ENCODE results near the gene TM4SF4. TPM values are rescaled to one million over a fixed set of nuclear protein-coding genes. Genes with fewer than 3 reads are reported as not detected.

The TM4SF4 gene
- total RNA-seq, 1 experiment from 2014 or later: not detected

GRCh38 chr3:149449182-149449581, 25.3 kb upstream of the TM4SF4 start:
- Mint-ChIP-seq H3K27me3 (ENCODE audit: insufficient read depth, unreplicated experiment) (no peaks in the 10 kb centered on the region), H3K4me1 (ENCODE audit: insufficient read depth, unreplicated experiment) (peaks cover 19% of the 10 kb centered on the region), H3K4me3 (ENCODE audit: unreplicated experiment) (no peak overlapping the region), H3K9me3 (ENCODE audit: unreplicated experiment) (peaks cover 8% of the 10 kb centered on the region), H3K27ac (ENCODE audit: low read depth, unreplicated experiment) (no peak overlapping the region), H3K36me3 (ENCODE audit: insufficient read depth, unreplicated experiment) (no peaks in the 10 kb centered on the region)
- BruUV-seq (replicated peaks): no TSS peak
- ChIA-PET CTCF (interaction anchor here (0.7 to 1.8 kb wide), 4 partner anchors 19 to 64 kb away, joined by 4 to 7 read pairs (median 4); no protein-coding TSS in a partner anchor), POLR2A (interaction anchor here (0.6 to 2.5 kb wide), 7 partner anchors 21 to 405 kb away, joined by 3 to 14 read pairs (median 4); partner anchors contain the start of gene TM4SF4)
- TF ChIP-seq CTCF (IDR thresholded peaks at IDR 0.05; ENCODE audit: unreplicated experiment): no peak
- intact Hi-C loops (cut with micrococcal nuclease): no loop called here
- no peak for DNase-seq (ENCODE audit: unreplicated experiment)

- peak overlapping the region; percentile 12 for H3K27ac Mint-ChIP-seq (ENCODE audit: low read depth, unreplicated experiment)
- H3K4me3 Mint-ChIP-seq (ENCODE audit: unreplicated experiment): no peak overlapping the region
- ChIA-PET CTCF (interaction anchor here (1.0 to 1.5 kb wide), 2 partner anchors 31 to 48 kb away, joined by 4 to 5 read pairs; no protein-coding TSS in a partner anchor), POLR2A (interaction anchor here (0.6 to 2.5 kb wide), 5 partner anchors 21 to 488 kb away, joined by 3 to 14 read pairs (median 5); partner anchors contain the start of gene TM4SF4)
- DNase-seq (ENCODE audit: unreplicated experiment): no peak
- H3K4me1 Mint-ChIP-seq (ENCODE audit: insufficient read depth, unreplicated experiment): peaks cover 23% of the 10 kb centered on the region
- peaks cover 8% of the 10 kb centered on the region for H3K9me3 Mint-ChIP-seq (ENCODE audit: unreplicated experiment)
- H3K36me3 Mint-ChIP-seq (ENCODE audit: insufficient read depth, unreplicated experiment): no peaks in the 10 kb centered on the region
- TF ChIP-seq CTCF (IDR thresholded peaks at IDR 0.05; ENCODE audit: unreplicated experiment): no peak
- intact Hi-C loops (cut with micrococcal nuclease): no loop called here
- no peaks in the 10 kb centered on the region for H3K27me3 Mint-ChIP-seq (ENCODE audit: insufficient read depth, unreplicated experiment)
- BruUV-seq (replicated peaks): no TSS peak
Measured at GRCh38 chr3:149449799-149450198, 24.7 kb upstream of the TM4SF4 start.

GRCh38 chr3:149450281-149450680, 24.2 kb upstream of the TM4SF4 start:
- ChIA-PET POLR2A (interaction anchor here (0.6 kb wide), 1 partner anchor 487 kb away, joined by 4 read pairs; no protein-coding TSS in a partner anchor), CTCF (interaction anchor here (1.0 to 1.5 kb wide), 2 partner anchors 30 to 49 kb away, joined by 4 to 5 read pairs; no protein-coding TSS in a partner anchor)
- peaks cover 8% of the 10 kb centered on the region for H3K9me3 Mint-ChIP-seq (ENCODE audit: unreplicated experiment)
- H3K27ac Mint-ChIP-seq (ENCODE audit: low read depth, unreplicated experiment): peak overlapping the region; percentile 12
- no TSS peak for BruUV-seq (replicated peaks)
- no peak overlapping the region for H3K4me3 Mint-ChIP-seq (ENCODE audit: unreplicated experiment)
- no peaks in the 10 kb centered on the region for H3K36me3 Mint-ChIP-seq (ENCODE audit: insufficient read depth, unreplicated experiment)
- DNase-seq (ENCODE audit: unreplicated experiment): no peak
- no peak for TF ChIP-seq CTCF (IDR thresholded peaks at IDR 0.05; ENCODE audit: unreplicated experiment)
- no peaks in the 10 kb centered on the region for H3K27me3 Mint-ChIP-seq (ENCODE audit: insufficient read depth, unreplicated experiment)
- H3K4me1 Mint-ChIP-seq (ENCODE audit: insufficient read depth, unreplicated experiment): peaks cover 28% of the 10 kb centered on the region
- intact Hi-C loops (cut with micrococcal nuclease): no loop called here

- CTCF ChIA-PET: interaction anchor here (0.9 kb wide), 1 partner anchor 21 kb away, joined by 3 read pairs; no protein-coding TSS in a partner anchor
- intact Hi-C loops (cut with micrococcal nuclease): no loop called here
- peaks cover 8% of the 10 kb centered on the region for H3K9me3 Mint-ChIP-seq (ENCODE audit: unreplicated experiment)
- peaks cover 28% of the 10 kb centered on the region for H3K4me1 Mint-ChIP-seq (ENCODE audit: insufficient read depth, unreplicated experiment)
- no peak for TF ChIP-seq CTCF (IDR thresholded peaks at IDR 0.05; ENCODE audit: unreplicated experiment)
- no peaks in the 10 kb centered on the region for H3K27me3 Mint-ChIP-seq (ENCODE audit: insufficient read depth, unreplicated experiment)
- H3K36me3 Mint-ChIP-seq (ENCODE audit: insufficient read depth, unreplicated experiment): no peaks in the 10 kb centered on the region
- no peak overlapping the region for H3K4me3 Mint-ChIP-seq (ENCODE audit: unreplicated experiment)
- POLR2A ChIA-PET: no interaction called here
- H3K27ac Mint-ChIP-seq (ENCODE audit: low read depth, unreplicated experiment): no peak overlapping the region
- no peak for DNase-seq (ENCODE audit: unreplicated experiment)
- BruUV-seq (replicated peaks): no TSS peak
Measured at GRCh38 chr3:149452036-149452435, 22.5 kb upstream of the TM4SF4 start.
